ENCODE data around the gene MRPS15.

DNA sequence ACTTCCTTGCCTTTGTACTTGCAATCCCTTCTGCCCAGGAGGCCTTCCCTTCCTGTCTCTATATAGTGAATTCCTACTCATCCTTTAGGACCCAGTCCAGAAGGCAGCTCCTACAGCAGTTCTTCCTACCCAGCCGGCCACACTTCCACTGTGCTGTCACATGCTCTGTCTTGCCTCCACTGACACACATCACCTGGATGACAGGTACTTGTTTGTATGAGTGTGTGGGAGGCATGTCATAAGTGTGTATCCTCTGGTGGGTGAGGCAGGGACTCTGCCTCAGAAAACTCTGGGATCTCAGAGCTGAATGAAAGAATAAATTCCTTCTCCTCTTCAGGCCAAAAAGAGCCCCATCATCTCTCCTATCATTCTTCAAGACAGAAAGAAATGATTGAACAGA, 8.8 kb downstream of the MRPS15 start:
- TF ChIP-seq CTCF (IDR thresholded peaks at IDR 0.05) (no peak), EP300 (IDR thresholded peaks at IDR 0.05) (no peak), POLR2A (IDR thresholded peaks at IDR 0.05) (no peak)
